Stimulated activated CD4-positive, alpha-beta T cell treated with anti-CD3 and anti-CD28 coated beads, TNF-alpha, amount 100 ng/mL, for 24 hours (primary cell): ENCODE results near the gene HPS4.

Experiments
- DNase-seq, 3 experiments: peaks; one replicate each; pipeline ENCODE4 v3.0.0-alpha.2; 2020; ENCODE audit warnings: low read depth in 3 of 3

The HPS4 gene

GRCh38 chr22:26466196-26466595 is 17.4 kb downstream of the HPS4 start:
- DNase-seq: no peak

GRCh38 chr22:26464312-26464711 is 19.3 kb downstream of the HPS4 start:
- DNase-seq: no peak

GRCh38 chr22:26463688-26464087 is 19.9 kb downstream of the HPS4 start:
- DNase-seq: no peak

DNA sequence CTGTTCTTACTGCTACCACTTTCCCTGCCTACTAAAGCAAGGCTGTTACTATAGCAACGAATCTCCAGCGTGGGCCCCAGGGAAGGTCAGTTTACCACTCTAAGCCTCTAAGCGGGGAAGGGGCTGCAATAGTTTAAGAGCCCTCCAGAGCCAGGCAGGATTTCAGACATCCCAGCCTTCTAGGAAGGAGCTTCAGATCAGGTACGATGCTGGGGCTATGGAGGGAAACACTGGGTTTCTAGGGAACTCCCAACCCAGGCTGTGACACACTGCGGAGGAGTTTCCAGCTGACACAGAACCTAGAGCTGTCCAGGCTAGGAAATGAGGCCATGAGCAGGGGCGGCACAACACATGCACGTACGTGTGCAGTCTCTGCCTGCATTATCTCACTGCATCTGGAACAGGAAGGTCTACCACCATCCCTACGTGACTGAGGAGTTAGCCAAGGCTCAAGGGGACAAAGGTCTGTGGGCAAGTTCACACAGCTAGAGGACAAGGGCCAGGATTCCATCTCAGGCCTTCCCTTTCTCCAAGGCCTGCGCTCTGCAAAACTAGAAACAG is 20.4 kb downstream of the HPS4 start:
- no peak for DNase-seq

DNA sequence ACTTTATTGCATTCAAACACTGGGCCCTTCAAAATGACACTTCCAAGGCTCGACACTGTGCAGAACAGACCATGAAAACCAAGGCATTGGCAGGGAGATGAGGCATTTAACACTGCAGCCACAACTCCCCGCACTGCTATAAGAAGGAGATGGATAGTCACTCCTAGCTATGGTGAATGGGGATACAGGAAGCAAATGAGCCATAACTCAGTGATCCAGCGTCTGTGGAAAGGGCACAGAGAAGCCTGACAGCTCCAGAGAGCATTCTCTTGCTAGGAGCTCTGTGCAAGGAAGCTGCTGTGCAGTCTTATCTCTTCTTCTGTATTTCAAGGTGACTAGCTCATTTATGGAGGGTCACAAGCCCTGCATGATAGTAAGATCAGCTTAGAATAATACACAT is 20.9 kb downstream of the HPS4 start:
- DNase-seq: no peak

GRCh38 chr22:26462051-26462450 is 21.5 kb downstream of the HPS4 start:
- DNase-seq: no peak

DNA sequence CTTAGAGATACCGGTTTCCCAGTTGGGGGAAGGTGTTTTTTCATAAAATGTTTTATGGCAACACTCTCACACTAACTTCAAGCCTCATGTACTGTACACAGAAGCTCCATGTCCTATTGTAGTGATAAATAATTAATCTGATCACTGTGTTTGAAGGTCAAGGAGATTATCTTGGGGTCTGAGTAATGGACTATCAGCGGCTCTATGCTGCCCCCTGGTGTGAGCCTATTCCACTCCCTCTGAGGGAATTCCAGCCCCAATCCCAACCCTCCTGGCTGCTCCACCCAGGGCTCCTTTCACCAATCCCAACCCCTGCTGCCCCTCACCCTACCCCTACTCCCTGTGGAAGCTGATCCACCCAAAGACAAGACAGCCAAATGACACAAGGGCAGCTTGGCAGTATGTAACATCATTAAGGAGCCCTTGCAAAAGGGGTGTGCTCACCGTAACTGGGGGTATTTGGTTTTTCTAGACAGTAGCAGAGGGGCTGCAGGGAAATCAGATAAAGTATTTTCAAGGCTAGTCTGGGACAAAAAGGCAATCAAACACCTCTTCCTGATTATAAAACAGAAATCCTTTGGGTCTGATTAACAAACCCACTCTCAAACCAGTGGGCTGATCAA is 22.3 kb downstream of the HPS4 start:
- peak in 2 of 3 experiments; percentile 25 to 27 for DNase-seq

DNA sequence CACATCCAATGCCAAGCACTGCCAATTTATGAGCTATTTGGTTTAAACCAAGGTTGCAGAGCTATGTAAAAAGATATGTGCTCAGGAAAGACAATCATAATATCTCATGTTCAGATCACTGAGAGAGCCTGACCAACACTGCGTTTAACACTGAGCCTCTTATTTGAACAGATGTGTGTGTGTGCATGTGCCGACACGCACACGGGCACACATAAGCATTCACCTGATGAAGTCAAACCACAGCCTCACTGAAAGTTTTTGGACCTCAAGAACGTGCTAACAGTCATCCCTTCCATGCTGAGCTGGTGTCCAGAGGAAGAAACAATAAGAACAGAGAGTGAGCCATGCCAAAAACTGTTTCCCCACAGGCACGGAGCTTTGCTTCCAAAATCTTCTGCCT is 23.4 kb downstream of the HPS4 start:
- DNase-seq: no peak

GRCh38 chr22:26457661-26458272 is 25.8 kb downstream of the HPS4 start:
- no peak for DNase-seq

DNA sequence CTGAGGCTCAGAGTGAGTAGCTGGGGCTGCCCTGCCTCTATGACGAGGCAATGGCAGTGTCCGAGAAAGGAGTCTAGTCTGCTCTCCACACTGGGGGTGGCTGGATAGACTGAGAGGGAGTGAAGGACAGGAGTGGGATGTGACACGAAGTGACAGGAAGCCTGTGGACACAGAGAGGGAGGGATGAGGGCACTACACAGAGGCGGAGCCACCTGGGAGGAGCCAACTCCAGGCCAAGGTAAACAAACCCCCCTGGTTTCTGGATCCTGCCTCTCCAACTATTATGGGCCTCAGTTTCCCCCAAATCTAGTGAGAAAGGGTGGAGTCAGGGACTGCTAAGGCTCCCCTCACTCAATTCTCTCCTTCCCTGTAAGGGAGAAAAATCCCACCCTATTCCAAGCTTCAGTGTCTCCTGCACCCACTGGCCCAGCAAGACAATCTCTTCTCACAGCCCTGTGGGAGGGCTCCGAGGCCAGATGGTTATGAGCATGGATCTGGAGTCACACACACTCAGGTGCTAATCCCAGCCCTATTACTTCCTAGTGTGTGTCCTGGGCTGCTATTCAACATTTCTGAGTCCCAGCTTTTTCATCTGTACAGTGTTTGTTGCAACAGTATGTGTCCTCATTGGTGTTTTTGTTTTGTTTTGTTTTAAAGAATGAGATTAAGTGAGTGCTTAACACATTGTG is 29.6 kb downstream of the HPS4 start:
- no peak for DNase-seq

DNA sequence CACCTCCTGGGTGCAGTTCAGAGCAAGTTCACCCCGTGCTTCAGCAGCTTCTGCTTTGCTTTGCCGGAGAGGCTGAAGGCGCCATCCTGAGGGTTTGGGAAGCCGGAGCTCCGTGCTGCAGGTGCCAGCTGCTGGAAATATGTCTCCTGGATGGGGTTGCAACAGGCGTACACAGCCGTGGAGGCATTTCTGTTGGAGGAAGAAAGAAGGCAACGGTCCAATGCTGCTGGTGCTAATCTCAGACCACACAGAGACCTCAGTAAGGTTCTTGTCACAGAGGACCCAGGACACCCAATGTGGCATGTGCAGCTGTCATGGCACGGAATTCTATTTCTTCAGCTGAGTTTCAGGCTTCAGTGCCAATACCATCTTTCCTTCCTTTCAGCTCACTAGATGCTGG is 30.4 kb downstream of the HPS4 start:
- DNase-seq: no peak

- no peak for DNase-seq
These were observed 31.2 kb downstream of the HPS4 start for GRCh38 chr22:26452236-26453016.

- no peak for DNase-seq
These were observed 33.0 kb downstream of the HPS4 start for GRCh38 chr22:26450453-26451185.

GRCh38 chr22:26448941-26449340 is 34.6 kb downstream of the HPS4 start:
- no peak for DNase-seq

- no peak for DNase-seq
These were observed 35.2 kb downstream of the HPS4 start for GRCh38 chr22:26448334-26448733.

- DNase-seq: no peak
These were observed 35.8 kb downstream of the HPS4 start for GRCh38 chr22:26447584-26448329.

- no peak for DNase-seq
These were observed 36.6 kb downstream of the HPS4 start for GRCh38 chr22:26446808-26447515.

DNA sequence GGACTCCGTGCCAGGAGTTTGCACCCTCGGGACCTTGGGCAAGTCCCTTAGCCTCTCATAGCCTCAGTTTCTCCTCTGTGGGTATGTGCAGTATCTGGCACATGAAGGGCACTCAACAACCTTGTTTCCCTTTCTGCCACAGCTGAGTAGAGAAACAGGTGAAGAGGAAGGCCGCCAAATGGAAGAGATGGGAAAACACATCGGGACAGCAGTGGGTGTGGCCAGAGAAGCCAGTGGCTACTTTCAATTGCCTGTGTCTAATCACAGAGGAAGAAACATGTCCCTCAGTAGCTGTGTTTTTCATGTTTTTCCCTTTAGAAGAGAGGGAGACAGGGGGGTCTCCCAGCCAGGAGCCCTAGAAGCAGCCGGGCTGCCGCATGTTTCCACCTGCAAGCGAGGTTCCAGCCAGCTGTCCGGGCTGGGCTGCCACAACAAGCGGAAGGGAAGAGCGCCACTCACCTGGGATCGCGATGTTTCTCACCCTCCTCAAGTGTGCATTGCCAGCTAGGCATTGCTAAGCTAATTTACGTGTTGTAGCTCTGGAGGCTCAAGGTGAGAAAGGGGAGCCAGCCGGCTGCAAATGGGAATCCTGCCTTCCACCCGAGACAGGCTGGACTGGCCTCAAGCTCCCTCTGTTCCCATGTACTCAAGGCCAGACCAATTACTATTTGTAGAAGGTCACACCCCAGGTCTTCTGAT is 37.9 kb downstream of the HPS4 start:
- DNase-seq: no peak

DNA sequence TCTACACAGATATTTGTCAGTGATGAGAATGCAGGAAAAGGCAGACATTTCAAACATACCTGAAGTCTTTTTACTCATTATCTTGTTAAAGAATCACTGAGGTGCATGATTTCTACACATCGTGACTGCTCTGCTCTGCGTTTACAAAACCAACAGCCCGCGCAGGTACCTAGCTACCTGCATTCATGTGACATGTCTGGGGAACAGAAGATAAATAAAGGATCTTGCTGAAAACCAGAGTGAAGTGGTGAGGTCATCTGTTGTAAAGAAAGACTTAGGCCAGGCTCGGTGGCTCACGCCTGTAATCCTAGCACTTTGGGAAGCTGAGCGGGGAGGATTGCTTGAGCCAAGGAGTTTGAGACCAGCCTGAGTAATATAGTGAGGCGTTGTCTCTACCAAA is 38.8 kb downstream of the HPS4 start:
- no peak for DNase-seq
